Measurements from ENCODE around the gene STAB2.
"Not testable (repeated sequence)": the region's sequence is repeated elsewhere in the genome, so short reads cannot be mapped to it uniquely, and the experiment has no call there.

The STAB2 gene

DNA sequence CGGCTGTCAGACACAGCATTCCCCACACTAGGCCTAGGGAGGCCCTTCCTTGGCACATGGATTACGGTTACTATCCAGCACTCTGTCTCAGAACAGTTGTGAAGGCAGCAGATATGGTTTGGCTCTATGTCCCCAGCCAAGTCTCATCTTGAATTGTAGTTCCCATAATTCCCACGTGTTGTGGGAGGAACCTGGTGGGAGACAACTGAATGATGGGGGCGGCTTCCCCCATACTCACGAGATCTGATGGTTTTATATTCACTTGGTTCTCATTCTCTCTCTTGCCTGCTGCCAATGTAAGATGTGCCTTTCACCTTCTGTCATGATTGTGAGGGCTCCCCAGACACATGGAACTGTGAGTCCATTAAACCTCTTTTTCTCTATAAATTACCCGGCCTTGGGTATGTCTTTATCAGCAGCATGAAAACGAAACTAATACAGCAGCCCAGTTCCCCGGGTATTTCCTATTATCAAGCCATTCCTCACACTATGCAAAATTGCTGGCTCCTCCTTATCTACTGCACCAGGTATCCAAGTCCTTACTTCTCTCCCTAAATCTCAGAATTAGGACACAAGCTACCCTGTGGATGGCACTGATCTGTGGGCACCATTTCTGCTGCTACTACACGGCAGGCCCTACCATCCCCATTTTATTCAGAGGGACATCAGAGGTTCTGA lies 220.6 kb downstream of the STAB2 start:
- POLR2A ChIA-PET, result no interaction called here
- DNase-seq (ENCODE audit: low read depth, low spot score), result no peak
- CTCF ChIA-PET, result no interaction called here
- H3K4me3 ChIP-seq (ENCODE audit: low read depth, low read length), result no peak overlapping the region
- TF ChIP-seq, protein P1, sequence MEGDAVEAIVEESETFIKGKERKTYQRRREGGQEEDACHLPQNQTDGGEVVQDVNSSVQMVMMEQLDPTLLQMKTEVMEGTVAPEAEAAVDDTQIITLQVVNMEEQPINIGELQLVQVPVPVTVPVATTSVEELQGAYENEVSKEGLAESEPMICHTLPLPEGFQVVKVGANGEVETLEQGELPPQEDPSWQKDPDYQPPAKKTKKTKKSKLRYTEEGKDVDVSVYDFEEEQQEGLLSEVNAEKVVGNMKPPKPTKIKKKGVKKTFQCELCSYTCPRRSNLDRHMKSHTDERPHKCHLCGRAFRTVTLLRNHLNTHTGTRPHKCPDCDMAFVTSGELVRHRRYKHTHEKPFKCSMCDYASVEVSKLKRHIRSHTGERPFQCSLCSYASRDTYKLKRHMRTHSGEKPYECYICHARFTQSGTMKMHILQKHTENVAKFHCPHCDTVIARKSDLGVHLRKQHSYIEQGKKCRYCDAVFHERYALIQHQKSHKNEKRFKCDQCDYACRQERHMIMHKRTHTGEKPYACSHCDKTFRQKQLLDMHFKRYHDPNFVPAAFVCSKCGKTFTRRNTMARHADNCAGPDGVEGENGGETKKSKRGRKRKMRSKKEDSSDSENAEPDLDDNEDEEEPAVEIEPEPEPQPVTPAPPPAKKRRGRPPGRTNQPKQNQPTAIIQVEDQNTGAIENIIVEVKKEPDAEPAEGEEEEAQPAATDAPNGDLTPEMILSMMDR (IDR thresholded peaks at IDR 0.05; ENCODE audit: insufficient read depth, low read length, missing control alignments), result no peak

DNA sequence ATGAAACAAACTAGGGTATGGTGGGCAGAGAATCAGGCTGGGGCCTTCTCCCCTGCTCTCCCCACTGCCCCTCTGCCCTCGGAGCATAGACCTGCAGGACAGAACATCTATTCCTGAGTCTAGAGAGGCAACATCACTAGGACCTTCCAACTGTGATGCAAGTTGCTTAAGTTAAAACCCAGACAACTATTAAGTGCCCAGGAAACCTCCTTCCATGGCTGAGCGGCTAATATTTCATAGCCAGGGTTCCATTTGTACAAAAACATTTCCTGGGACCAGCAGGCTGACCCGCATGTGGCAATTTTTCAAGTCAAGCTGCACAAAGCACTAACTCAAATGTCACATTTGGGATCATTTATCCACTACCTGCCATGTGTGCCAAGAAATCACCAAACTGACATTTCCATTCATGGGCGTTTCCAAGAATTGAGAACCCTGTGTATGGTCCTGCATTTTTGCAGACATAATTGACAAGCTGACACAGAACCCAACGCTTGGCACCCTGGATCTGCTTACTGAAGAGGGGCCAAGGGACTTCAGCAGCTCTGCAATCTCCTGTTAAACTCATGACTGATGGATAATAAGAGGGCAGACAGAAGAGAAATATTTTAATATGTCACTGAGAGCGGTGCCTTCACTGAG lies 221.3 kb downstream of the STAB2 start:
- ChIA-PET POLR2A (no interaction called here), CTCF (no interaction called here)
- H3K4me3 ChIP-seq (ENCODE audit: low read depth, low read length), result no peak overlapping the region

DNA sequence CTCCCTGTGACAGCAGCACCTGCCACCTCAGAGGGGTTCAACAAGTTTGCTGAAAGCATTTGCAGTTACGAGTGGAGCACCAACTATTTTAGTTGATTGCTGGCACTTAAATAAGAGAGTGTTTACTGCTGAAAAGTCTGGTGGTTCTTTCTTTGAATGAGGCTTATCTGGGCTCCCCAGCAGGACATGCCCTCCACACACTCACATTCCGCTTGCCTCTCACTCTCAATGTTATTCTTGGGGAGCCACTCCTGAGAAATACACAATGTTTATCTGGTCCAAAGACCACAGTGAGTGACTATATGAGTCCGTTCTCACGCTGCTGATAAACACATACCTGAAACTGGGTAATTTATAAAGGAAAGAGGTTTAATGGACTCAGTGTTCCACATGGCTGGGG lies 222.1 kb downstream of the STAB2 start:
- TF ChIP-seq, protein P1 (IDR thresholded peaks at IDR 0.05; ENCODE audit: insufficient read depth, low read length, missing control alignments), result no peak
- no peak overlapping the region for H3K4me3 ChIP-seq (ENCODE audit: low read depth, low read length)
- DNase-seq (ENCODE audit: low read depth, low spot score), result no peak
- POLR2A ChIA-PET, result no interaction called here
- CTCF ChIA-PET, result no interaction called here

More for the DNA sequence above, 221.3 kb downstream of the STAB2 start:
- TF ChIP-seq, protein P1 (IDR thresholded peaks at IDR 0.05; ENCODE audit: insufficient read depth, low read length, missing control alignments), result no peak
- no peak for DNase-seq (ENCODE audit: low read depth, low spot score)

DNA sequence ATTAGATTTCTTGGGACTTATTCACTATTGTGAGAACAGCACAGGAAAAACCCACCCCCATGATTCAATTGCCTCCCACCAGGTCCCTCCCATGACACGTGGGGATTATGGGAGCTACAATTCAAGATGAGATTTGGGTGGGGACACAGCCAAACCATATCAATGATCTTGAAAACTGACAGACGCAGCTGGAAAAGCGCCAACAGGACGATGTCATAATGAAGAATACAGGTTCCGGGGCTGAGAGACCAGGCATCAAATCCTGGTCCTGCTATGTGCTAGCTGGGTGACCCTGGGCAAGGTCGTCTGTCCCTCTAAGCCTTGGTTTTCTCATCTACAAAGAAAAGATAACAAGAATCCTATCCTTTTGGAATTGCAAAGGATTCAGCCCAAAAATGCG lies 222.6 kb downstream of the STAB2 start:
- CTCF ChIA-PET, result interaction anchor here (1.1 kb wide), 1 partner anchor 31 kb away, joined by 3 read pairs; the partner anchor contains the start of gene NT5DC3
- POLR2A ChIA-PET; DNase-seq (ENCODE audit: low read depth, low spot score); H3K4me3 ChIP-seq (ENCODE audit: low read depth, low read length): not testable (repeated sequence)

DNA sequence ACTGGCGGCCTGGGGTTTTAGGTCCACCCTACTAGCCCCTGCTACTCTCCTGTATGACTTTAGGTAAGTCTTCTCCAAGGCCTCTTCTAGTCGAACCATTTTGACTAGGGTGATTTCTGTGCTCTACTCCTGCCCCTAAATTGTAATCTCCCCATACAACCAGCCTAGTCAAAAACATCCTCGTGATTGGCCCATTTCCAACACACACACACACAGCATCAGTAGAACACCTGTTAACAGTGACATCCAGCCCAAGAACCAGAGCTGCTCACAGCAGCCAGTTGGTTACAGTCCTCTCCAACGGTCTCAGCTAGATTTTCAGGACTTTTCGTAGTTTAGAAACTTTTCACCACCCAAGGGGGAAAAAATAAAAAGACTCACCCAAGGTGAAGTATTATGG lies 223.0 kb downstream of the STAB2 start:
- H3K4me3 ChIP-seq (ENCODE audit: low read depth, low read length), result no peak overlapping the region
- ChIA-PET POLR2A (no interaction called here), CTCF (interaction anchor here (1.1 kb wide), 1 partner anchor 31 kb away, joined by 3 read pairs; the partner anchor contains the start of gene NT5DC3)
- no peak for DNase-seq (ENCODE audit: low read depth, low spot score)
- TF ChIP-seq, protein P1 (IDR thresholded peaks at IDR 0.05; ENCODE audit: insufficient read depth, low read length, missing control alignments), result no peak

DNA sequence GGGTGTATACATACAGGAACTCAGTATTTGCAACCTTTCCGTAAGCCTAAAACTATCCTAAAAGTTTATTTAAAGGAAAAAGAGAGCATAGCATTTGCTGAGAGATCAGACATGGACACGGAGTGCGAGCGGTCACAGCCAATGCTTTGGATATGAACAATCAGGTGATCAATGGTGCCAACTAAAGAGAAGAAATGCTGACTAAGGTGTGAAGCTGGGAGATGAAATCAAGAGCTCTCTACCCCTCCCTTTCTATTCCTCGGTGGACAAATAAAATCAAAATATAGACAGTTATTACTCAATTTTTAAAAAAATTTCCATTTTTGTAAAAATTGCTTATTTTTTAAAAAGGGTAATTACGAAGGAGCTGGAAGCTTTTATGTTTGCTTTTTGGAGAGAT lies 224.7 kb downstream of the STAB2 start:
- DNase-seq (ENCODE audit: low read depth, low spot score), result no peak
- TF ChIP-seq, protein P1 (IDR thresholded peaks at IDR 0.05; ENCODE audit: insufficient read depth, low read length, missing control alignments), result no peak
- H3K4me3 ChIP-seq (ENCODE audit: low read depth, low read length), result no peak overlapping the region
- POLR2A ChIA-PET, result no interaction called here
- CTCF ChIA-PET, result interaction anchor here (1.1 kb wide), 1 partner anchor 11 kb away, joined by 3 read pairs; no protein-coding TSS in a partner anchor

Data from AG04449 (cell line).